Measurements from ENCODE around the gene ERMN.
"Not testable (repeated sequence)": the region's sequence is repeated elsewhere in the genome, so short reads cannot be mapped to it uniquely, and the experiment has no call there.

Gene ERMN, protein sequence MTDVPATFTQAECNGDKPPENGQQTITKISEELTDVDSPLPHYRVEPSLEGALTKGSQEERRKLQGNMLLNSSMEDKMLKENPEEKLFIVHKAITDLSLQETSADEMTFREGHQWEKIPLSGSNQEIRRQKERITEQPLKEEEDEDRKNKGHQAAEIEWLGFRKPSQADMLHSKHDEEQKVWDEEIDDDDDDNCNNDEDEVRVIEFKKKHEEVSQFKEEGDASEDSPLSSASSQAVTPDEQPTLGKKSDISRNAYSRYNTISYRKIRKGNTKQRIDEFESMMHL

DNA sequence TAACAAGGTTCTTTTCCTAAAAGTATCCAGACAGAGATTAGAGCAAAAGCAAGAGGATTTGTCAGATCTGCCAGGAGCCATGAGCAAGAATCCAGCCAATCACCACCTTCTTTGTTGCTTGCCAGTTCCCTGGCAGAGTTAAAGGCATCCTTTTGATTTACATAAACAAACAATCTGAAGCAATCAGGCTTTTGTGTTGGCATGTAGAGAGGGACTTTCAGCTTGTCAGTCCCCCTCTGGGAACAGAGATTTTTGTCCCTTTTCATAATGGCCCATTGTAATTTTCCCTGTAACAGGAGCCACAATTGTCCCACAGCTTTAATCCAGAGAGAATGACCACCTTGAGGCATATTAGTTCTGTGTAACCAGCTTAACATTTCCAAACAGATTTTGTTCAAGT is at the start of gene ERMN:
ERMN (minus strand) TSS at position 39 of the 400 bp plus-strand sequence. CDS start 182 bp downstream, outside the sequence.
- no peak for DNase-seq

DNA sequence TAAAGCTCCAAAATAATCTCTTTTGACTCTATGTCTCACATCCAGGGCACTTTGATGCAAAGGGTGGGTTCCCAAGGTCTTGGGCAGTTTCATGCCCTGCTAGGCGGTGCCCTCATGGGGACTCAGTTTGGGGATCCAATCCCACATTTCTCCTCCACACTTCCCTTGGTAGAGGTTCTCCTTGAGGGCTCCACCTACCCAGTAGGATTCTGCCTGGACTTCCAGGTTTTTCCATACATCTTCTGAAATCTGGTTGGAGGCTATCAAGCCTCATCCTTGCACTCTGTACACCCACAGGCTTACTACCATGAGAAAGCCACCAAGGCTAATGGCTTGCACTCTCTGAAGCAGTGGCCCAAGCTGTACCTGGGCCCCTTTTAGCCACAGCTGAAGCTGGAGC is 49.8 kb upstream of the ERMN start:
- no peak for DNase-seq

DNA sequence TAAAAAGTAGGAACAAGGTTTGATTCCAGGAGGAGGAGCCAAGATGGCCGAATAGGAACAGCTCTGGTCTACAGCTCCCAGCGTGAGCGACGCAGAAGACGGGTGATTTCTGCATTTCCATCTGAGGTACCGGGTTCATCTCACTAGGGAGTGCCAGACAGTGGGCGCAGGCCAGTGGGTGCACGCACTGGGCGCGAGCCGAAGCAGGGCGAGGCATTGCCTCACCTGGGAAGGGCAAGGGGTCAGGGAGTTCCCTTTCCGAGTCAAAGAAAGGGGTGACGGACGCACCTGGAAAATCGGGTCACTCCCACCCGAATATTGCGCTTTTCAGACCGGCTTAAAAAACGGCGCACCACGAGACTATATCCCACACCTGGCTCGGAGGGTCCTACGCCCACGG is 42.9 kb upstream of the ERMN start:
- DNase-seq, result not testable (repeated sequence)

DNA sequence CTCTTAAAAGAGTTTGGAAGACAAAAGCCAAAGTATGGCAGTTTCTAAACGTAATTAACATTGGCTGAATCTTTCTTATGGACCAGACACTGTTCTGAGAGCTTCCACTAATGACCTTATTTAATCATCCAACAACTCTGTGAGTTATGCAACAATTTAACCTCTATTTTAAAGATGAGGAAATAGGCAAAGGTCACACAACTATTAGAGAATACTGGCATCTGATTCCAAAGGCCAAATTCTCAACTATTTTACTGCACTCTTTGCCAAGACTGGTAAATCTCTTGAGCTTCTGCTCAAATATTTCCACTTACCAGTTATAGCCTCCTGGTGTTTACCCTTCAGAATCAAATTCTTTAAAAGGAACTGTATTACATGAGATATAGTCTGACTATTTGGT is 42.1 kb upstream of the ERMN start:
- DNase-seq, result no peak

DNA sequence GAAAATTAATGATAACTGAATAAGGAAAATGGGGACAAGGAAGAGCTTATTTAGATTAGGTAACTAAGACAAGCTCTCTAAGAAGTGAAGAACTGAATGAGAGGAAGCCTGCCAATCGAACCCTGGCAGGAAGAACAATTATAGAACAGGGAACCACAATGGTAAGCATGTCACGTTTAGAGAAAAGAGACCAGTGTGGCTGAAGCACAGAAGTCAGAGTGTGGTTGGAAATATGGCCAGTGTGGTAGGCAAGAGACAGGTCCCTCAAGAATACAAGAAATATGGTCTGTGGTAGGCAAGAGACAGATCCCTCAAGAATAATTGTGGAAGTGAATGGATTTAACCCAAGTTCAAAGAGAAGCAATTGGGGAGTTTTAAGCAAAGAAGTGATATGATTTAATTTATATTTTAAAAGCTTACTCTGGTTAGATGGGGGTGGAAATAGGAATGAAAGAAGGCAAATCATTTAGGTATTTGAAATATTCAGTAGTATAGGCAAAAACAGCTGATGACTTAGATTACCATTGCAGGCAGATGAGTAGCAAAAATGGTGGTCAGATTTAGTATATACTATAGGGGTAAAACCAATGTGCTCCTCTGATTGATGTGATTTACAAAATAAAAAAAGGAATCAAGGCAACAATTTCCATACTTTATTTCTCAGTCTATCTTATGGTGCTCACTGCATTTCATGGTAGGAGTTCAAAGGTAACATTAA is 38.8 kb upstream of the ERMN start:
- no peak for DNase-seq

DNA sequence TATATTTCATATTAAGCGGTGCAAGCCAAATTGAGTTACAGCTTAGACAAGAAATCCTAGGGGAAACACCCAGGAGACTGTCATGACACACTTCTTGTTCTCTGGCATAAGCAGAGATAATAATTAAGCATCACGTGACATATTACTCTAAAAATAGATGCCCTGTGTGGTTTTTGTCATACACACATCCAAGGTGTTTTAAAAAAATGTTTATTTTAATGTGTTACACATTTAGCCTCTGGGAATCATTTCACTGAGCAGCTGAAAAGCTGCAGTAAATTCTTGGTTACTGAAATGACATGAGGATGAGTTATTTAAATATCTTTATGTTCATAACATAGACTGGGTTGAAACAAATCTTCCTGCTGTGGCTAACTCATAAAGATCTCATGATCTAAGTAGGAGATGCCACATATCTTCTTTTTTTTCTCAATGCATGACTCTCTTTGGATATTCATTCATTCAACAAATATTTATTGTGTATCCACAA is 38.0 kb upstream of the ERMN start:
- DNase-seq, result no peak

DNA sequence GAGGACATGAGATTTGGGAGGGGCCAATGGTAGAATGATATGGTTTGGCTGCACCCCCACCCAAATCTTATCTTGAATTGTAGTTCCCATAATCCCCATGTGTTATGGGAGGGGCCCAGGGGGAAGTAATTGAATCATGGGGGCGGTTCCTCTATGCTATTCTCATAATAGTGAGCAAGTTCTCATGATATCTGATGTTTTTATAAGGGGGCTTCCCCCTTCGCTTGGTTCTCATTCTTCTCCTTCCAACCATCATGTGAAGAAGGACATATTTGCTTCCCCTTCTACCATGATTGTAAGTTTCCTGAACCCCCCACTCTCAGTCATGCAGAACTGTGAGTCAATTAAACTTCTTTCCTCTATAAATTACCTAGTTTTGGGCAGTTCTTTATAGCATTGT is 37.0 kb upstream of the ERMN start:
- no peak for DNase-seq

DNA sequence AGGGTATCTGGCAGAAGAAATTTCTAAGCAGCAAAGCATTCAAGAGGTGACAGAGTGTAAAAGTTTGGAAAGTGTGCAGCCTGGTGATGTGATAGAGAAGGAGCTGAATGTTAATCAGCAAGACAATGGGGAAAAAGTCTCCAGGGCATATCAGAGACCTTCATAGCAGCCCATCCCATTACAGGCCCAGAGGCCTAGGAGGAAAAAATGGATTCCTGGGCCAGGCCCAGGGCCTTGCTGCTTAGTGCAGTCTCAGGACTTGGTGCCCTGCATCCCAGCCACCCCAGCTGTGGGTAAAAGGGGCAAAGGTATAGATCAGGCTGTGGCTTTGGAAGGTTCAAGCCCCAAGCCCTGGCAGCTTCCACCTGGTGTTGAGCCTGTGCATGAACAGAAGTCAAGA is 35.9 kb upstream of the ERMN start:
- no peak for DNase-seq

DNA sequence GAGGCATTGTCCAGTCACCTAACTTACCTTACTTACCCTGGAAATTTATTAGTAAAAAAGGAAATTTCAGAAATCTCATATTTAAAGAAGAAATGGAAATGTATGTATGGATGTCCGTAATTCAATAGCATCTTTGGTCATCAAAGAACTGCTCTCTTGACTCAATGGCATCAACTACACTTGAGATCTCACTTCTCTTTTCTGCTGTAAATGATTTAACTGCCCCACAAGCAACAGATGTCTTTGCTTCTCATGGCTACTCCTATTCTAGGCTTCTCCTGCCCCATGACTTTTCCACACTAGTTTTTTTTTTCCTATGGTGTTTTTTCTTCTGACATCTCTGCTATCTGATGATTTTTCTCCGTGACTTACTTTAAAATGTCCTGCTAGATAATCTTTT is 34.0 kb upstream of the ERMN start:
- DNase-seq, result no peak

DNA sequence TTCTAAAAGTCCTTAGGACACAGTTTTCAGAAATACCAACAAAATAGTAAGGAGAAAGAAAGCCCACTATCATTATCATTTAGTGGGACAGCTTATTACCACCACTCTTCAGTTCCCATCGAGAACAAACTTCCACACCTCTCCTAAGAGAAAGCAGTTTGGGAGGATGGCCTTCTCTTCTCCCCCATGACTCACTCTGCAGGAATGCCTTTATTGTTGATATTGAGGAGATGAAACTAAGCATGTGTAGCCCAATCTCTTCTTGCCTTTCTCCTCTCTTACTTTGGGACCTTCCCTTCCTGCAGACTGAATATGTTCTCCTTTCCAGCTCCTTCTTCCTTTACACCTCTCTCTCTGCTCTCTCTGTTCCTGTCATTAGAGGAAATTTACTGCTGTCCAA is 30.0 kb upstream of the ERMN start:
- no peak for DNase-seq

DNA sequence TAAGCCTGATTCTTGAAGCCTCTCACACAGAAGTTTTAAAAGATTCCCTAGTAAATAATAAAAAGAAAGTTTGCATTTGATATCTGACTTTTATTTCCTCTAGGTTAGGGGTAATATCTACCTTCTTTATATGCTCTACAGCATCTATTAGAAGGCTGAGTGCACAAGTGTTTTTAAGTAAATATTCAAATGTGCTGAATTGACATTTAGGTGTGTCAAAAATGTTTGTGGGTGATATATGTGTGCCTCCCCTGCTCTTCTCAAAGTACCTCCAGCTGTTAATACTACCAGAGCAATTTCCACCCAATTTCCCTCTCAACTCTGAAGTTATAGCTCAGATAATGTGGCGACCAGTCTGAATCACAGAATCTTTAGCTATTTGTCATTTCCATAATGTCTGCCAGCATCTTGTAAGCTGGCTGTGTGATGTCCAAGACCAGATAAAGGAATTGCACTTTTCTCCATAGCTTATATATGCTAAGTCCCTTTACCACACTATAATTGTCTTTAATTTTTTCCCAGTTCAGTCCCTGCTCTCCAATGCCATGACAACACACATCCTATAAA is 24.4 kb upstream of the ERMN start:
- DNase-seq, result no peak

DNA sequence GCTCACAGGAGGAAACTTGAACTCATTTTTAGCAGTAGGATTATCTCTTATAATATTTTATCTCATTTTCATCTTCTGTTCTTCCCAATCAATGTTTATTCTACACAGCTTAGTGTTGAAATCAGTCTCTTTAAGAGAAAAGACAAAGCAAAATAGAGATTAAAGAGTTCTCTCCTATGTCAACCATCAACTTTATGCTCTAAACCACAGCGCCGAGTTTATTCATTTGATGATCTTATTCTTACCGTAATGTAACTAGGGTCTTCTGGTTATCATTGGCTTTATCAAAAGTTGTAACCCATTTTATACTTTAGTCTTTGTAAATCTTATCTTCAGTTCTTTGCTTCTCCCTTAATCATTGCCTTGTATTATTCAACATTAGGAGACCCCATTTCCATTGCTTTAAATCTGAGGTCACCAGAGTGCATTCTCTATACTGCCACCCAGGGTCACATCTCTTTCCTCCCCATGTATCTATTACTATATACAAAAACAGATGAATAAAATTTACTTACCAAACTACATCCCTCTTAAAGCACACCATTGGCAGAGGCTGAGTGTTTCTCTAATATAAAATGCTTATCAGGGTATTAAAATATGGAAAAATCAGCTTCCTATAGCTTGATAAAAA is 22.8 kb upstream of the ERMN start:
- DNase-seq, result no peak

DNA sequence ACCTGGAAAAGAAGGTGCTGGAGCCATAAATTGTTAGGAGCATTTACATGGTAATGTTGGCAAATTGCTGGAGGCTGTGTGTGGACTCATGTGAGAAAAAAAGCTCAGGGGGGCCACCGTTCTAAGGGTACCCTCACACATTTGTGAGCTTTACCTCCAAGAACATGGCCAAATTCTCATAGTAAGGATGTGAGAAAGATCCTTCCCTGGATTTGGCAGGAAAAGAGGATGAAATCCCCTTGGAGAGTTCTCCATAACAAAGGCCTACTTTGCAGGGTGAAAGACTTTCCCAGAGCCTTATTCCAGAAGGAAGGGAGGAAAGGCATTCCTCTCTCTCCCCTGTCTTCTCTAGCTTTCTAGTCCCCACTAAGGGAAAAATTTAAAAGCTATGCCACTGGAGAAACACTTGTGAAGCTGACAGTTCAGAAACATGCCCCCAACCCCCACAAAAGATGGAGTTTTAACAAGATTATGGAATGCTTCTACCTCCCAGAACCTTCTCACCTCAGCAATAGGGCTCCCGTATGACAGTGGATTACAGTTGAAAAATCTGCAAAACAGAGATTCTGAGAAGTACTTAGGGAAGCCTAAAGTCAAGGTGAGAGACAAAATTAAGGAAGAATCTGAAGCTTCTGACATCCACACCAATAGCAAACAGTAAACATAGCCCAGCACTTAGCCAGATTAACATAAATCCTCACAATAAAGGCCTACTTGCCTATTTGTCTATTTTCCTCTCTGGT is 20.2 kb upstream of the ERMN start:
- no peak for DNase-seq

DNA sequence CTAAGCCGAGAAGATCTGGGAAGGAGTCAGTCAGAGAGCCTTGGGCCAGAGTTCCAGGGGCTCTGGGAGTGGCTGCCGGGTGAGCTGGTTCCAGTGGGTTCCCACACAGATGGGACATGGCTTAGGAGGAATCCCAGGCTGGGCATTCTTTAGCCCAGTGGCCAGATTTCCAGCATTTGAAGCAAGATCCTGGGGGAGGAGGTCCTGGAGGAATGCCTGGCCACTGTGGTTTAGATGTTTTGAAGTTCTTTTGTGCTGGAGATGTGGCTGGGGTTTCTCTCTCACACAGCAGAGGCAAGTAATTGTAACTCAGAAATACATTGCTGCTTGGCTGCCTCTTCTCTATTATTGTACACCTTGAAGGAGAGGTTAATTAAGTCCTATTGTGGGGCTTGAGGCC is 15.8 kb upstream of the ERMN start:
- DNase-seq, result not testable (repeated sequence)

DNA sequence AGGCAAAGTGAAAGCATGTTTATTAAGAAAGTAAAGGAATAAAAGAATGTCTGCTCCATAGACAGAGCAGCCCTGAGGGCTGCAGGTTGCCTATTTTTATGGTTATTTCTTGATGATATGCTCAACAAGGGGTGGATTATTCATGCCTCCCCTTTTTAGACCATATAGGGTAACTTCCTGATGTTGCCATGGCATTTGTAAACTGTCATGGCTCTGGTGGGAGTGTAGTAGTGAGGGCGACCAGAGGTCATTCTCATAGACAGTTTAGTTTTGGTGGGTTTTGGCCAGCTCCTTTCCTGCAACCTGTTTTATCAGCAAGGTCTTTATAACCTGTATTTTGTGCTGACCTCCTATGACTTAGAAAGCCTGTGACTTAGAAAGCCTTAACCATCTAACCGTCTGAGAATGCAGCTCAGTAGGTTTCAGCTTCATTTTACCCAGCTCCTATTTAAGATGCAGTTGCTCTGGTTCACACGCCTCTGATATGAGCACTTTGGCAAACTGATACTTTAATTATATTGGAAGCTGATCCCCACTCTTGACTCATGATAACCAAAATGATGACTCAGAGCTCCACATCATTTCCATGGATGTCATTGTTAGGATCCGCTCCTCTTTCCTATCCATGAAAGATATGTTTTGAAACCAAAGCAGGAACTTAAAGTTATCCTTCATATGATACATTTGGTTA is 14.5 kb upstream of the ERMN start:
- no peak for DNase-seq

DNA sequence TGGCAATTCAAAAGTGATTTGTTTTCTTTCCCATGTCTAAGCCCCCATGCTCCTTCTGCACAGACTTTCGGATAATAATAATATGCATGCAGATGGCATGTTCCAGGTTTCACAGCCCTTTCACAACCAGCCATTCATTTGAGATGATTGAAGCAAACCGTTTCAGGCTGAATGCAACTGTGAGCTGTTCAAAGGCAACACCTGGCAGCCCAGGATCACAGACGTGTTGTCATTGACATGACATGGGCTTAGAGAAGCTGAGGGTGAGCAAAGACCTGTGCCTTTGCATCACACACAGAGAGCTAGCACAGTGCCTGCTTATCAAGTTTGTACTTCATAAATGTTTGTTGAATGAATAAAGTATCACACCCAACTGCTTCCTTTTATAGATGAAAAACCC is 12.4 kb upstream of the ERMN start:
- no peak for DNase-seq

DNA sequence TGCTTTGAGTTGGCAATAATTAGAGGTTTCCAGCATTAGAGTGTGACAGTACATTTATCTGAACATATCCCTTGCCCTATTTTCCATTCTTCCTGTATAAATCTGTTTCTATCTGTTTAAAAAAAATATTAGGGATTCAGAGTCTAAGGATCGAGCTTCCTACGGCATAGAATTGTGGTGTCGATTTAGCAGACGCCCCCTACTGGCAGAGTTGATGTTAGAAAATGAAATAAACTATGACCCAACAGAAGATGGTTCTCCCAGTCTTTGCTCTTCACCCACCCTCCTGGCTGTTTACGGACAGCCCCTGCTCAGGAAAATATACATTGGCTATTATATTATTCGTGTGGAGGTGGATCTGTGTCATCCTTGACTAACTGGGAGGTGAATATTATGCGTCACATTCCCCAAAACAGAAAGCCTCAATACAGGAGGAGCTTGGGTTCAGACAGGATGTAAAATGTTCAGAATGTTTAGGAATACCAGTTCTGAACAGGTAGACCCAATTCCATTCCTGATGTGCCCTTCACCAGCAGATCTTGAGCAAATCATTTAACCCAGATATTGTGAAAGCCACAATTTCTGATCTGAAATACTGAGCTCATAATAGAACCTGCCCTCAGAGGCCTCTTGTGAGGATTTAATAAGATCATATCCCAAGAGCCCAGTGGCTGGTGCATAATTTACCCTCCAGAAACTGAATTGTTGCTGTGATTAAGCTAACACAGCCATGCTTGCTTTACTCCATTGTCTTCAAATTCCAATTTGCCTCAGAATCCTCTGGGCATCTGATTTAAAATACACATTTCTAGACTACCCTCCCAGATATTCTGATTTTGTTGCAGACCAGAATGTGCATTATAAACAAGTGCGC is 10.8 kb upstream of the ERMN start:
- peak; percentile 24 to 32 for DNase-seq

DNA sequence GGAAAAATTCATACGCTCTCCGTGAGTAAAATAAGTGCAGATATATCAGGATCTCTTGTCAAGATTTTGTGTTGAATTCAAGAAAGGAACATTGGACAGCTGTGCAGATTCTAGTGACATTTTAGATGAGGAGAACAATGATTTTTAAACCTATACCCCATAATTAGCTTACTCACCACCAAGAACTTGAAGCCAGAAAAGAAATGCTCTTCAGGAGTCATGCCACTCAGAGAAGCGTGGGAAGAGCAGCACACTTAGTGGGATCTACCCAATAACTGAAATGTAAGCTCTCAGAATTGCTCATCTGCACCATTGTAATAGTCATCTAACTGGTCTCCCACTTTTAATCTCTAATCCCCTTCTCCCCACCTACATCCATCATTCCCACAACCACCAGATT is 9.2 kb upstream of the ERMN start:
- DNase-seq, result no peak

DNA sequence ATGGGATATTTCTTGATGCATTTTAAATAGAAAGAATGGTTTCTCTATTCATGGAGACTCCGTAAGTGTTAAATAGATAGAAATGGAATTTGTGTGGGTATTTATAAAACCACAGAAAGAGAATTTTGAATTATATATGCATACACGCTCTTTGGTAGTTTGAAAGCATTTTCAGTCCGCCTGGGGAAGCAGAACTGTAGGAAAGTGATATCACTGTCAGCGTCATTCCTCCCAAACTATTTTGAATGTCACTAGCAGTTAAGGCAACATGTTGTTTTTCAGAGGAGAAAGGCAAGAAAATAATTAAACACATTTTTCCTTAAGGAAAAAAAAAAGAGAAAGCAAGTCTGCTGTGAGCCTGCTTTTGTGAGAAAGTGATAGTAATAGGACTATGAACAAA is 8.7 kb upstream of the ERMN start:
- no peak for DNase-seq

DNA sequence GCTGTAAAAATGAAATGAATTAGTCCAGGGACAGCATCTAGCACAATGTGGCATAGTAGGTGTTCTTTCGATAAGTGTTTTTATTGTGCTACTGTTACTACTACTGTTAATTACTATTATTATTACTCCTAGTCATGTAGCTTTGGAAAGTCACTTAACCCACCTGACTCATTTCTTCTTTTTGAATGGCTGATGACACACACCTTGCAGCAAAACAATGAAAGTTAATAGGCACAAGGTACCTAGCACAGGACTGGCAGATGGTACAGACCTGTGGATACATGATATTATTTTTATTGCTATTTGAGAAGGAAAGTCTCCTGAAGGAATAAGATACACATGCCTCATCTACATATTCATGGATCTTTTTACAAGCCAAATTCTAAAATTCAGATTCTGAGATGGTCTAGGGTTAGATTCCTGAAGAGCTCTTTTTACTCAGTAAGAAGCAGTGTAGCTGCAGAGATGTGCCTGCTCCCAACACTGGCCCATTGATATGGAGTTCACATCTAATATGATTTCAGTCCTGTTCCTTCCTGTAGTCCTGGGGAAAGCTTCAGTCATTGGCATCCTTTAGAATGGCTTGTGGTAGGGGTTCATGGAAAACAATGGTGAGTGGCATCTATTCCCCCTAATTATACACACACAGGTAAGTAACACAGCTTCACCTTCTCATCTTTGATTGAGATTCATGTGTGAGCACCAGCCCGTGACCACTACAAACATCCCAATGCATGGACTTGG is 7.9 kb upstream of the ERMN start:
- no peak for DNase-seq

DNA sequence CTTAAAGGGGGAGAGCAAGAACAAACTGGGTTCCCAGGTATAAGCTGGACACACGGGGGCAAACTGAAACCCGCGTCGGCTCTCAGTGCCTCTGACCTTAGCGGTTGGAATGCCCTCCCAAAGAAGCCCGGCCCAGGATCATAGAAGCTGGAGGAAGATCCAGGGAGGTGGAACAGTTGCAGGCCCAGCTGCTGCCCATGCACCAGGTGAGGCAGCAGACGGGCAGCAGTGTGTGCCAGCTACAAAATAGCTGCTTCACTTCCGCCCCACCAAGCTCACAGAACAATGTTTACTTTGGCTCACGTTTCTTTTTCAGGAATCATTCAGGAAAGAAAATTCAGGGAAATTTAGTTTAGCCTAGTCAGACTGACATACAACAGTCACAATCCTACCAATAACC is 3.9 kb upstream of the ERMN start:
- no peak for DNase-seq
